ENCODE measurements around the gene DEFB113.

GRCh38 chr6:49934770-49935169, 34.7 kb downstream of the DEFB113 start:
- TF ChIP-seq CTCF (IDR thresholded peaks at IDR 0.05) = no peak
- TF ChIP-seq POLR2A (IDR thresholded peaks at IDR 0.05) = no peak

Measured in uterus (tissue), 2 donors.